Measurements from ENCODE around the gene BABAM2.
A peak's percentile ranks its signal among the peaks of the same experiment; 100 is the strongest.

Gene BABAM2

DNA sequence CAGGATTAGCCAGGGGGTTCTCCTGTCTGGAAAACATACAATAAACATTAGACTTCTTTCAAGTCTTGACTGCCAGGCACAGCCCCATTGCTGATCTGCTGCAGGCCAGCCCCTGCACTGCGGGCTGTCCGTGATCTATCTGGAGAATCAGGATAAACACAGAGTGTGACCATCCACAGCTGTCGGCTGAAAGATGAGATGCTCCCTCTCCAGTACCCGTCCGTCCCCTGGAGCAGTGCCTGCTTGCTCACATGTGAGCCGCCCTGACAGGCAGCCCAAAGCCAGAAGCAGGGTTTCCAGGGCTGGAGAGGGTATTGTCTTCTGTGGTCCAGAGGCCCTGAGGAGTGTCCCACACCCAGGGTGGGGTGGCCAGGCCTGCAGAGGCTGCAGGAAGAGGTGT is 456.1 kb downstream of the BABAM2 start:
- DNase-seq (ENCODE audit: low read depth), result no peak

DNA sequence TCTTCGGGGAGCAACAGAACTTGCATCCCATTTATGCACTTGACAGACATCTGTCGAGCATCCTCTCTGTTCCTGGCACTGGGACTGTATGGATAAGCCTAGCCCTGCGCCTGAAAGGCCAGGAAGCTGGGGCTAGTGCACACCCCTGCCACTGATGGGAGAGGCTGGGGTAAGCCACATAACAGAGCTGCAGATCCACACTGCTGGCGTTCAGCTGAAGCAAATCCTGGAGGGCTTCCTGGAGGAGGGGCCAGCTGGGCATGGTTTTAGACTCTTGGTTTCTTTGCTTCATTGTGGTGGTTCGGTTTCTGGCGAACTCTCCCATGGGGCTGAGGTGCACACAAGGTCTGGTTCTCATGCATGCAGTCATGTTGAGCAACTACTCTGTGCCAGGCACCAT is 456.7 kb downstream of the BABAM2 start:
- DNase-seq (ENCODE audit: low read depth), result no peak

DNA sequence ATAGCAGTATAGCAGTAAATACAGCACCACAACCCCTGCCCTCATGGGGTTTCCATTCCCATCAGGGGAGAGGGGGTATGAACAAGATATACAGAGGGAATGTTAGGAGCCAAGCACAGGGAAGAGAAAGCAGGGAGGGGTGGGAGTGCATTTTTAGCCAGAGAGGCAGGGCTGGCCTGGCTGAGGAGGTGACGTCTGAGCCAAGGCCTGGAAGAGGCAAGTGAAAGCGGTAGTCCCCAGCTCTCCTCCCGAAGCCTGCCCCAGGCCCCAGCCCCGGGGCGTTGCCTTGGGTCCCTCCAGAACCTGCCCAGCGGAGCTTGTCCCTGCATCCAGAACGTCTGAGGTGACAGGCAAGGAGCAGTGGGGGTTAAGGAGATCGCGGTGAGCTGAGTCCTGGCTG is 457.1 kb downstream of the BABAM2 start:
- DNase-seq (ENCODE audit: low read depth), result no peak

DNA sequence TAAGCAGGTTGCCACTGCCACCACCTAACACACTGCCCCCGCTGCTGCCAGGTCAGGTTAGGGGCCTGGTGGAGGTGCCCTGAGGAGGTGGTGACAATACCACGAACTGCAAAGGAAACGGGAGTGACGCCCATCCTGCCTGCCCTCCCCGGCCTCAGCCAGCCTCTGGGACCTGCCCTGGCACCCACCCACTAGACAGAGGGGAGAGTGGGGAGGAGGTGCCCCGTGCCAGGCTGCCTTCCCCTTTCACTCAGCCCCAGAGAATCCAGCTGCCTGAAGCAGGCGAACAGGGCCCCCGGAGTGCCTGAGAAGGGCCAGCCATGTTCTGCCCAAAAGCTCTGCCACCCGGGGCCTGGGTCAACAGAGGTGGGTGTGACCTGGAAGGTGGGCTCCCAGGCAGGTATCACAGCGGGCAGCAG is 457.6 kb downstream of the BABAM2 start:
- no peak for DNase-seq (ENCODE audit: low read depth)

DNA sequence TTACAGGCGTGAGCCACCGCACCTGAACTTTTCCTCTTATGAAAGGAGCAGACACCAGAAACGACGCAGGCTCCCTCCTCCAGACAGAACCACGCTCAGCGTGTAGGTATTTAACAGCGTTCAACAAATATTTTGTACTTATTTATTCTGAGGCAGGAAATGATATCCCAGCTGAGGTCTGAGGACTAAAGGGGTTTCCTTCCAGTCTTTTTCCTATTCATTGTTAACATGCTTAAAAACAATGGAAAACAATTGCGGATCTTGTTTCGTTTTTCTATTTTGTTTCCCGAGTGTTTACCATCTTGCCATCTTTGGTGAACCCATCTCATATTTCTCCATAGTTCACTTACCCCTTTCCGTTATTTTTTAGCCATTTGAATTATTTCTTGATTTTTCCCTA is 458.4 kb downstream of the BABAM2 start:
- DNase-seq (ENCODE audit: low read depth), result no peak

DNA sequence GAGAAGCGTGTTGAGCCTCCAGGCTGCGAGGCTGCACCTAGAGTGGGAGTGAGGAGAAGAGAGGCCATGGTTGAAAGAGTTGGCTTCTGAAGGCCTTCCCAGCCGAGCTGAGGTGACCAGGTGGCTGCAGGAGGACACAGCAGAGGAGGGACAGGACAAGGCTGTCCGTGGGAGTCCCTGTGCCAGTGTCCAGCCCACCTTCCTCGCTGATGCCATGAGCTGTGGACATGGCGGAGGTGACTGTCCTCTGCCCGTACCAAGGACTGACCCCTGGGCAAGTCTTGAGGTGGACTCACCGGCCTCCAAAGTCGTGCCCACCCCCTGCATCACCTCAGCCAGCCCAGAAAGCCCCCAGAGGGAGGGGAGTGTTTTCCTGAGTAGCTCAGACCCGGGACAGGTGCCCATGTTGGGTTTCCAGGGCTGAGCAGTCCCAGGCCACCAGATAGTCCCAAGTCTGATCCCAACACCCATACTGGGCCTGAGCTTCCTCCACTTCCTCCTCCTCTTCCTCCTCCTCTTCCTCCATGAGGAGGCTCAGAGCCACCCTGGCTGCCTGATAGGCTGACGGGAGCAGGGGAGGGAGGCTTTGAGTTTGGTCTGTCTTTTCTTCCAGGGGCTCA is 459.1 kb downstream of the BABAM2 start:
- DNase-seq (ENCODE audit: low read depth), result no peak

DNA sequence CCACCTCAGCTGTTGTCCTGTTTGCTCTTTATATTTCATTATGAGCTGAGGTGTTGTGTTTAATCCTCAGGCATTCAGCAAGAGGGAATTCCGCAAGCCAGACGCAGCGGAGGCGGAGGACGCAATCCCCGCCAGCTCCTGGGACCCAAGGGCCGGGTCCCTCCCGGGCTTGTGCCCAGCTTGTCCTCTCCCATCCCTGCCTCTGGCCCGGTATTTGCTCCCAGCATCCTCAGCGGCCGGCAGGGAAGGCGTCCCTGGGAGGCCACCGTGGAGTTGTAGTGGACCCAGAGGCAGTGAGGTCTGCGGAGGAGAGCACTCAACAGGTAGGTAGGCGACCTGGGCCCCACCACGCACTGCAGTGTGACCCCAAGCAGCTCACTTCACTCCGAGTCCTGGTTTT is 459.7 kb downstream of the BABAM2 start:
- no peak for DNase-seq (ENCODE audit: low read depth)

DNA sequence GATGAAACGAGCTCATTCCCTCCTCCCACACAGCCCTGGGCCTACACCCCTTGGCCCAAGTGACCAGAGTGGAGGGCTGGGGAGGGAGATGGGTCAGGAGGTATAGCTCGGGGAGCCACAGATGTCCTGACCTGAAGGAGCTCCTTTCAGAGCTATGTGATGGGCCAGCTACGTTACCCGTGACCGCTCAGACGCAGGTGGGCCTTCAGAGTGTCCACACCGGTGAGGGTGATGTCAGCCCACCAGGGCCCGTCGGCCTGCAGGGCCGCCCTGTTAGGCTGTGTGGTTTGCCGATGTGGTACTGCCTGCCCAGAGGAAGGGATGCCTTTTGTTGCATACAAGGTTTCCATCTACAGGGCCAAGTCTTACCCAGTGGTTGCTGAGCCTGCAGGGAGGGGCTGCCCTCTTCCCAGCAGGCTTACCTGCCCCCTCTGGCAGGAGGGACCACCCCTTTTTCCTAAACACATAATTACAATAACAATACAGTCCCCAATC is 460.3 kb downstream of the BABAM2 start:
- no peak for DNase-seq (ENCODE audit: low read depth)

DNA sequence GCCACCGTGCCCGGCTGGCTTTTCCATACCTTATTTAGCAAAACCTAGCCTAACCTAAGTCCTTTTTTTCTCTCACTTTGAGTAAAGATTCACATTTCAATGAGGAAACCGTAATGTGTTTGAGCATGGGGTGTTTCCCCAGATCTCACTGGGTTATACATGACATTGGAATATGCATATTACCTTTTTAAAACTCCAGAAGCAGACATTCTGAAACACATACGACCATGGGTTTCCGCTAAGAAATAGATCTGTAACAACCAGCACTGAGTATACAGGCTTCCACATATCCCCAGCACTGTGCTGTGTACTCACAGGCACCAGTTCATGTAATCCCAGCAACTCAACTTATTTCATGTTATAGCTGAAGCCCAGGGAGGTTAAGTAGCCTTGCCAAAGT is 461.1 kb downstream of the BABAM2 start:
- no peak for DNase-seq (ENCODE audit: low read depth)

DNA sequence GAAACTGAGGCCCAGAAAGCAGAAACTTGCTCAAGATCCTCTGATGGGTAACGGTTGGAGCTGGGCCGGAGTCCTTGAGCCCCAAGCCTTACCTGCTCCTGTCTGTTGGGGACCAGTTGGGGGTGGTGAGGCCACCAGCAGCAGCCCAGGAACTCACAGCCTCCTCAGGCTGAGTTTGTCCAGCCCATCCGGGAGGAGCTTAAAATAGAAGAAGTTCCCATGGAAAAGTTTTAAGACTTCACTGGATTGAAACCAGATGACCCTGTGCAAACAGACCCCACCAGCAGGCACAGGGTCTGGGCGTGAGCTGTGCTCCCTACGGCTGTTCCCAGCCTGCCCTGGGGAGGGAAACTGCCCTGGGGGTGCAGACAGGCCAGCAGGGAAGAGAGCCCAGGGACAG is 461.6 kb downstream of the BABAM2 start:
- DNase-seq (ENCODE audit: low read depth), result no peak

DNA sequence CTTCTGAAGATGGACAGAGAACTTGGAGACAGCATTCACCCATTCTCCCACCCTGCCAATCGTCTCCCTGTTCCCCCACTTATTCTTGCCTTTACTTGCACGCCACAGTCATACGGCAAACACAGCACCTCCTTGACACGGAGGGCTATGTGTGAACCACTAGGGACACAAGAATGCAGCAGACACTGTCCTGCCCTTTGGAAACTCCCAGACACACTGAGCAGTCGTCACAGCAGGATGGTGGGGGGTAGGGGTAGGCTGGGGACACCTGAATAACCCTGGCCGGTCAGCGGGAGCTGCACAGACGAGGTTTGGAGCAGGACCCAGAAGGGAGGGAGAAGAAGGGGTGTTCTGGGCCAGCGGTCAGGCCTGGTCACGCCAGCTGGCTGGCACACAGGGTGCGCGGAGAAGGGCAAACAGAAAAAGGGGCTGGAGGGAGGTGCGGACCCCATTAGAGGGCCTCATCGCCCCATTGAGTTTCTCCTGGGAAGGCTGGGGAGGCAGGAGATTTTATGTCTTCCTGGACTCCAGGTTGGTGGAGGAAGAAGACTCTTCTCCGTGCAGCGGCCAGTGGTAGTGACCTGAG is 462.2 kb downstream of the BABAM2 start:
- DNase-seq (ENCODE audit: low read depth), result no peak

DNA sequence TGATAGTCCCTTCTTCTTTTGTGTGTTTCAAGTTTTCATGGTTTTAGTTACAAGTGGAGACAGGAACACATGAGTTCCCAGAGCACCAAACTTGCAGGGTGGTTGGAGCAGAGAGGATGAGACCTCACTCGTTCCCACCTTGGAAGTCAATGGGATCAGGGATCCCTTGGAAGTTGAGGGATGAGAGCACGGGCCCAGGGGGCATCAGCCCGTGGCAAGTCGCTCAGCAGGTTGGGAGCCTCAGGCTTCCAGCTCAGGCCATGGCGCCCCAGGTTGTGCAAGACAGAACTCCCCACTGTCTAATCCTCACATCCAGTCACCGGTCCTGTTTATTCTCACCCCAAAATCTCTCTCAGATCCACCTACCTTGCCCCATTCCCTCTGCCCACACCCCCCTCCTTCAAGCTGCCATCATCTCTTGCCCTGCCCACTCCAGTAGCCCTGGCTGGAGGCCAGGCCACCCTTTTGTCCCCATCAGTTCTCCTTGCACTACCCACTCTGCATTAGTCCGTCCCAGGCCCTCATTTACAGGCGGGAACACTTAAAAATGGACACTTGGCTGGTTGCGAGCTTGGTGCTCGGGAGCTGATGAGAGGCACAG is 464.5 kb downstream of the BABAM2 start:
- no peak for DNase-seq (ENCODE audit: low read depth)

DNA sequence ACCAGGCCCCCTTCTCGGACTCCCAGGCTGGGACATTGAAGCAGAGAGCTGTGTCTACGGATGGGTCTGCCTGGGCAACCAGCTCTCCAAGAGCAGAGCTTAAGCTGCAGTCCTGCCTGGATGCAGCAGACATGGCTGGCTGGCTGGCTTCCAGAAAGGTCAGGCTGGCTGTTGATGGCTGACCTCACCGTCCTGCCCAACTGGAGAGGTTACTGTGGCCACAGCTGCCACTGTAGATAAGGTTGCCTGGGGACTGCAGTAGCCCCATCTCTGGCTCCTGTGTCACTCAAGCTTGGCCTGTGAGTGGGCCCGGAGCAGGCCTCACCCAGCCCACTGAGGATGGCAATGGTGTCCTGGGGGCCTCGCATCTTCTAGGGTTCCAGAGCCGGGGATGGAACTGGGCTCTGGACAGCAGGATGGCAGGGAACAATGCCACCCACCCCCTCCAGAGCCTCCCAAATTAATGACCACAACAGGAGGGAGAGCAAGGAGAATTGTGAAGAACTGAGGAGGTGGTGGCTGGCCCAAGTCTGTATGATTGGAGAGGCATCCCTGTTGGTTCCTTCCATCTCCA is 465.1 kb downstream of the BABAM2 start:
- DNase-seq (ENCODE audit: low read depth), result no peak

DNA sequence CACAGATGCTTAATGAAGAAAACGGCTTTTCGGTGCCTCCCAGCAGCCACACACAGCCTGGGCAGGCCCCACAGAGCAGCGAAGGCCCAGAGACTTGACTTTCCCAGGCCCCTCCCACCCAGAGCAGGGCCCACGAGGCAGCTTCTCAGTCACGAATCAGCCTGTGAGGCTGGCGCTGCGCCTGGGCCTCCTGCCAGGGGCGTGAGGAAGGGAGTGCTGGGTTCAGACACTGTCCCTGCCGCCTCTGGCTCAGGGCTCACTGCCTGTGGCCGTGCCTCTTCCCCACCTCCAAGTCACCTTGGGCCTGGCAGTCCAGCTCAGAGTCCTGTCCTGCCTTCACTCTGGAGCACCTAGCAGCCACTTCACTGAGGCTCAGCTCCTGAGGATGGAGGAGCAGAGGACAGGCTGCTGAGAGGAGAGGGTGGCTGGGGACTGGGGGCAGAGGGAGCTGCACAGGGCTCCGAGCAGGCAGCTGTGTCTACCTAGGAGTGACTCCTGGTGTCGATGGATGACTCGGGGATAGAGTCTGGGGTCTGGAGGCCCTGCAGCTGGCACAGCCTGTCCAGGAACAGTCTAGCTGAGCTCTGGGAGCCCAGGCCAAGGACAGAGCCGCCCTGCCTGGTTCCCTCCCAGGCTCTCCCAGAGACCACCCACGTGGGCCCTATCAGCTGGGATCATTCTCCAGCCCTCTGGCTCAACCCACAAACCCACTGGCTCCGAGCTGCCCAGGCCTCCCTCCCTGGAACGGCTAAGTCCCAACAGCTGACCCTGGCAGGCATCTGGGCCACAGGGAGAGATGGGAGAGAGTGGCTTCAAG is 465.8 kb downstream of the BABAM2 start:
- peak; percentile 68 for DNase-seq (ENCODE audit: low read depth)

DNA sequence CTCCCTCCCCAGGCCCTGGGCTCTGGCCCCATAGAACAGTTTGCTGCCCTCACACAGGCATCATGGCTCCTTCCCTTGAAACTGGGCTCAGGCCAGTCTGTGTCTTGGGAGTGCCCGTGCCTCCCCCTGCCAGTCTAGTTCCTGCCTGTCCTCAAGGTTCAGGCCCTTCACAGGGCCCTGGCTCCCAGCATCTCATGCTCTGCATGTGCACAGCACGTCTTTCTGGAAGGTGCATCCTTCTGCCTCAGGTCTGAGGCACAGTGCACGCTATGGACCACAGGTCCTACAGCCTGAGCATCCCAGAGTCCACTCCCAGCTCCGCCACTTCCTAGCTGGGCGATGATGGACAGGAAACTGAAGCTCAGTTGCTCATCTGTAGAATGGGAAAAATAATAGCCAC is 466.5 kb downstream of the BABAM2 start:
- DNase-seq (ENCODE audit: low read depth), result no peak

DNA sequence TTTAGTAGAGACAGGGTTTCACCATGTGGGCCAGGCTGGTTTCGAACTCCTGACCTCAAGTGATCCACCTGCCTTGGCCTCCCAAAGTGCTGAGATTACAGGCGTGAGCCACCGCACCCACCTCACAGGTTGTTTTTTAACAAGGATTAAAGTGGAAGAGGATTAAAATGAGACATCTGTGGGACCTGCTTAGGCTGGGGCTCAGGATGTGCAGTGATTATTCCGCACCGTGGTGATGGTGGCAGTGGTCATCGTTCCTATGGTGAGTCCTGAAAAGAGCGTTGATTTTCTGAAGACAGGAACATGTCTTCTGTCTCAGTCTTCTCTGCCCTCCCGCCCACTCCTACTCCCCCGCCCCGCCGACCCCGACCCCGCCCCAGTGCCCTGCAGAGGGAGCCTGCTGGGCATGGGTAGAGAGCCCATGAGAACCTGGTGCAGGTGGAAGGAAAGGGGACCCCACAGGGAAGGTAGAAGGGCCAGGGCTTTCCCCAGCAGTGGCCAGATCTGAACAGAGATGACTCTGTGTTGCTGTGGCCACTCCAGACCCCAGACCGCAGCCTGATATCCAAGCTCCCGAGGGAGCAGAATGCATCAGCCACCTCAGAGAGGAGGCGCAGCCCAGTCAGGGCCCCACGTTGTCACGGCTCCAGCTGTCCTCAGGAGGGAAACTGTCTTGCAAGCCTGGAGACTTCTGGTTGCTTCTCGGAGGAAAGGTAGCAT is 467.6 kb downstream of the BABAM2 start:
- no peak for DNase-seq (ENCODE audit: low read depth)

DNA sequence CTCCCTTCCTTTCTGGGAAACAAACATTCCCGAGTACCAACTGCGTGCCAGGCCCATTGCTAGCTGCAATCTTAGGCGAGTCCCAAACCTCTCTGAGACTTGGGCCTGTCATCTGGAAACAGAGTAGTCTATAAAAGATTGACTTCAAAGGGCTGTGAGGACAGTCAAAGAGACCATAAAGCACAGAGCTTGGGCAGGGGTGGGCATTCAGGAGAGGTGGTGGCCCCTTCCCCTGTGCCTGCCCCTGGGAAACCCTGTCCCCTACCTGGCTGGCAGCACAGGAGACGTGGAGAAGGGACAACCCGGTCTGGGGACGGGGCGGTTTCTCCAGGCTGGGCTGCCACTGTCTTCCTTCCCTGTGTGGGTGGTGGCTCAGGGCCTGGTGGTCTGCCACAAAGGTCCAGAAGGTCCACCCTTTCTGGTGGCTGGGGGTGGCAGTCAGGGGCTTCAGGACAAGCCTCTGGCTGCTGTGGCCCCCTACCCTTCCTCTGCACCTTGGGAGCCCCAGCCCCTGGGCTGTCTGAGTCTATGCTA is 468.2 kb downstream of the BABAM2 start:
- no peak for DNase-seq (ENCODE audit: low read depth)

DNA sequence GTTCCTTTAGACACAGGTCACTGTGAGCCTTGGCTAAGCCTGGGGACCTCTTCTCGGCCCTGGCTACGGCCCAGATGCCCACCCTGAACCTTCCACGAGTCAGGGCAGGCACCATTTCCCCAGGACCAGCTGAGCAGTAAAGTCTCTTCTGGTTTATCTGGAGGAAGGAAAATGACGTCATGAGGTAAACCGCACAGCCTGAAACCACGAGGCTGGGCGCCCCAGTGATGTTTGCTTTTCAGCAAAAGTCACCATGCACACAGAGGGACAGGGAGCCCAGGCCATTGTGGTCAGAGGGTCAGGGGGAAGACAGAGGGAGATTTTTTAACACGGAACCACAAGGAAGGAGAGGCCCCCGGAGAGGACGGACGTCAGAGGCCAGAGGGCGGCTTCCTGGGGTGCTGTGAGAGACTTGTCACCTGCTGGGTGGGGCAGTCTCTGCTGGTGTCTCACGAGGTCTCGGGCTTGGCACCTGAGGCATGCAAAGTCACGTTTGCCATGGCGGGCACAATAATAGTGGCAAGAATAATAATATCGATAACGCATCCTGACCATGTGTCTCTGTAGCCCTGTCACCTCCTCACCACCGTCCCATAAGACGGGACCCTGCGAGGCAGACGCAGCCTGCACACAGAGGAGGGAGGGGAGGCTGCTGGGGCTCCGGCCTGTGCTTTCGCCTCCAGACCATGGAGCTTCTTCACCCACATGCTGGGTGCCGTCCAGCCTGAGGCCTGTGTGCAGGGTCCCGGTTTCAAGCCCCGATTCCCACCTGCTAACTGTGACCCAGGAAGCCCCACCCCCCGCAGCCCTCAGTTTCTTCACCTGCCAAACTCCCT is 468.9 kb downstream of the BABAM2 start:
- DNase-seq (ENCODE audit: low read depth), result peak; percentile 74

DNA sequence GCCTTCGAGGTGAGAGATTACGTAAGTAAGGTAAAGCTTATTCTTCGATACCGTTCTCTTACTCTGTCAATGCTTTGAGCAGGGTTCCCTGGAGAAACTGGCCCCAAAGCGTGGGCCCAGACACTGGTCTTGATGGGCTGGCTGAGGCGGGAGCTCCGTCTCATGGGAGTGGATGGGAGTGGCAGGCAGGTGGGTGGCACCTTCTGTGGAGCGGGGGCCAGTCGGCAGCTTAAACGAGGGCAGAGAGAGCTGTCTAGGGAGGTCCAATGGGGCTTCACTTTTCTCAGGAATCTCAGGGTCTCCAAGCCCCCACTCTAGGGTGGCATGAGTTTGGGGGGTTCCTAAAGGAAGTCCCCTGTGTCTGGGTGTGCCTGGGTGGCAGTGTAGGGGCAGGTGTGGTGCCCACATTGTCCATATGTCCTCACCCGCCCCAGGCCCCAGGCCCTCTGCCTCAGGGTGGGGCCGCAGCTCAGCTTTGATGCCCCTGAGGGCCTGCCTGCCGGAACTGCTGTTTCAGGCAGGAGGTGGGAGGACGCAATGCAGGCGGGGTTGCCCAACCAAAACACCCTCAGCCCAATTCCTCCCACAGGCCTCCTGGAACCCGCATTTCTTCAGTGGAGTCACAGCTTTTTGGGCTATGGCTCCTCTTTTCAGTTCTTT is 469.7 kb downstream of the BABAM2 start:
- DNase-seq (ENCODE audit: low read depth), result no peak

DNA sequence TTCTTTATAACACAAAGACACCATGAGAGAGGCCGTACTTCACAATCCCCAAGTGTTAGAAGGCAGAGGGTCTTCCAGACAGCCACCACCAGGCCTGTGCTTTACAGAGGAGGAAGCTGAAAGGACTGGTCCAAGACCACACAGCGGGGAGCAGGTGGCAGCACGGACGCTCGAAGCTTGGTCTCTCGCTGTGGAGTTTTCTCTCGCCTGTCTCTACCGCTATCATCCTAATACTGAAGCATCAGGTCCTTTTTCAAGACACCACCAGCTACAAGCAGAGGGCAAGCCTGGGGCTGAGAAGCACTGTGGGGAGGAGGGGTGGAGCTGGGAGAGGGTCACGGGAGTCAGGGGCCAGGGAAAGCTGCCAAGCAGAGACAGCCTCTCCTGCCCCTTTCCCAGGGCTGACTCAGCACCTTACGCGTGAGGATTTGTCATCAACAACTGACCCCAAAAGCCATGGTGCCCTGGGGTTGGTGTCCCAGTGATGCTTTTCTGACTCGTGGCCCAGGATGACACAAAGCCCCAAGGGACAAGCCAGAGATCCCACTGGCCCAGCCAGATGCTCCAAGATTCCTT is 470.3 kb downstream of the BABAM2 start:
- DNase-seq (ENCODE audit: low read depth), result peak; percentile 65

Measured in amniotic epithelial cell (primary cell).